HG03060 (cell line): ENCODE measurements around the gene C6orf52.
A peak's percentile ranks its signal among the peaks of the same experiment; 100 is the strongest.
"Not testable (repeated sequence)": the region's sequence is repeated elsewhere in the genome, so short reads cannot be mapped to it uniquely, and the experiment has no call there.

Experiments used
- ATAC-seq: cut with Tn5 transposase; IDR thresholded peaks from one replicate; pipeline ENCODE4 v1.9.1; 2021; ENCODE audit warnings: low read depth, moderate number of reproducible peaks; ENCODE audit not compliant: unreplicated experiment

Gene C6orf52

DNA sequence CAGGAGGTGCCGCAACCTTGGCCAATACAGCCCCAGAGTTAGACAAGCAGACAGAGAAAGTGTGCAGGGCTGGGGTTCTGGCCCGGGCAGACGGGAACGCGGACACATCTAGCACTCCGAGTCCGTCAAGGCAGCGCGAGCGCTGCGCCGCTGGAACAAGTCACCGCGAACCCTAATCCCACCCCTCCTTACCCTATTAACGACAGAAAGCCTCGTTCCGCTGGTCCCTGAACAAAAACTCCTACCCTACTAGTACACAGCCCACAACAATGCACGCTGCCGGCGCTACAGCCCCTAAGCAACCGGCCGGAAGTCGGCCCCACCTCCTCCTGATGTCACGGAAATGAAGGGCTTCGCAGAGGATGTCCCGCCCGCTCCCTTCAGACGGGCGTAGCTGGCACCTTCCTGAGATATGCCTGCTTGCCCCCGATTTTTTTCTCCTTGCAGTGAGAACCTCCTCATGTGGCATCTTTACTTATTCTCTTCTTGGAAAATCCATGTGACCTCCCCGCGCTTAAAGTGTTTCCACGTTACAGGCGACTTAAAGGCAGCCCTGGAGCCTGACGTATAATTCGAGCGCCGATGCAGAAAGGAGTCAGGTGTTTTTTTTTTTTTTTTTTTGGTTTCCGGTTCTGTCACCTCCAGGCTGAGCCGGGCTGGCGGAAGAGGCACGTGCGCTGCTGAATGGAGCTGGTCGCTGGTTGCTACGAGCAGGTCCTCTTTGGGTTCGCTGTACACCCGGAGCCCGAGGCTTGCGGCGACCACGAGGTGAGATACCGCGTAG, at the start of gene C6orf52, which contains the start of gene PAK1IP1:
Gene C6orf52 (minus strand): TSS at position 315 of the 784 bp plus-strand sequence. CDS start 7,066 bp downstream, outside the sequence.
Gene PAK1IP1 (plus strand): TSS at position 671 of the 784 bp plus-strand sequence. CDS start 14 bp downstream, at position 685.
- ATAC-seq = peak; percentile 94

DNA sequence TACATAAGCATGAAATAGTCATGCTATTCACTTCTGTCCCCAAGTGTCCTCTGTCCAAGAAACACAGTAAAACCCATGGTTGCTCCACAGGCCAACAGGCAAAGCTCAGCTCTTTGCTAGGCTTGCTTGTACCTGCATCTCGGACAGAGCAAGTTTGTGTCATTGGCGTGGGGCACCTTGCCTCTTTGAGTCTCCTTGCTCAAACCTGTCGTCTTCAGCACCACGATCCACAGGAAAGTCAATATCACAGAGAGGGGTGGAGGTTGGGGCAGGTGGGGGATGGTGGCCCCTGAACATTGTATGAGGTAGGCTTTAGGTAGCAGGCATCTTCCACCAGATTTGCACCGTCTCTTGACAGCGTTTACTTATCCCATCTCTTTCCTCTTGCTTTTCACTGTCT, 49.1 kb upstream of the C6orf52 start:
- ATAC-seq = no peak

DNA sequence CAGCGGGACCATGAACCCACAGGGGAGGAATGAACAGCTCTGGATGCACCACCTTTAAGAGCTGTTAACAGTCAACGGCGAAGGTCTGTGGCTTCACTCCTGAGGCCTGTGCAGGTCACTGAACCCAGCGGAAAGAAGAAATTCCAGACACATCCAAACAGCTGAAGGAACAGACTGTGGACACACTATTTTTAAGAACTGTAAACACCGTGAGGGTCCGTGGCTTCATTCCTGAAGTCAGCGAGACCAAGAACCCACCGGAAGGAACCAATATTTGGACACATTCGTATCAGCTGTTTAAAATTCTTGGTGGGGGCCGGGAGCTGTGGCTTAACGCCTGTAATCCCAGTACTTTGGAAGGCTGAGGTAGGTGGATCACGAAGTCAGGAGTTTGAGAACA, 47.8 kb upstream of the C6orf52 start:
- ATAC-seq = no peak

DNA sequence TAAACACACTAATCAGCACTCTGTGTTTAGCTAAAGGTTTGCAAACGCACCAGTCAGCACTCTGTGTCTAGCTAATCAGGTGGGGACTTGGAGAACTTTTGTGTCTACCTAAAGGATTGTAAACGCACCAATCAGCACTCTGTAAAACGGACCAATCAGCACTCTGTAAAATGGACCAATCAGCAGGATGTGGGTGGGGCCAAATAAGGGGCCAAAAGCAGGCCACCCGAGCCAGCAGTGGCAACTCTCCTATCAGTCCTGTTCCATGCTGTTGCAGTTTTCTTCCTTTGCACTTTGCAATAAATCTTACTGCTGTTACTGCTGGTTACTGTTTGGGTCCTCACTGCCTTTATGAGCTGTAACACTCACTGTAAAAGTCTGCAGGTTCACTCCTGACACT, 47.2 kb upstream of the C6orf52 start:
- not testable (repeated sequence) for ATAC-seq

DNA sequence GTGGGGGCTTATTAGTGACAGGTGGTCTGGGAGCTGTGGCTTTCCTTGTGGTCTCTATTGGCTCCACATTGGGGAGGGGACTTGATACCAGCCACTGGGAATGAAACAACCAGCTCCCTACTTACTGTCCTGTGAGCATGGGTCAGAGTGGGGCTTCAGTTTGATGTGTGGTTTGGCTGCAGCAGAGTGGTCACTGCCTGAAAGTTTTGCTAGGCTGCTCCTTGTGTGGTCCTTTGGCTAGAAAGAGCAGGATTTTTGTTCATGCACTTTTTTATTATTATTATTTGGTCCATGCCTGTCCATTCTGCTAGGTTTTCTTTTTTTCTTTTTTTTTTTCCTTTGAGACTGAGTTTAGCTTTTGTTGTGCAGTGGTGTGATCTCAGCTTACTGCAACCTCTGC, 45.6 kb upstream of the C6orf52 start:
- no peak for ATAC-seq

GRCh38 chr6:10736731-10737130, 42.3 kb upstream of the C6orf52 start:
- no peak for ATAC-seq

GRCh38 chr6:10733863-10734262, 39.4 kb upstream of the C6orf52 start:
- ATAC-seq = no peak

DNA sequence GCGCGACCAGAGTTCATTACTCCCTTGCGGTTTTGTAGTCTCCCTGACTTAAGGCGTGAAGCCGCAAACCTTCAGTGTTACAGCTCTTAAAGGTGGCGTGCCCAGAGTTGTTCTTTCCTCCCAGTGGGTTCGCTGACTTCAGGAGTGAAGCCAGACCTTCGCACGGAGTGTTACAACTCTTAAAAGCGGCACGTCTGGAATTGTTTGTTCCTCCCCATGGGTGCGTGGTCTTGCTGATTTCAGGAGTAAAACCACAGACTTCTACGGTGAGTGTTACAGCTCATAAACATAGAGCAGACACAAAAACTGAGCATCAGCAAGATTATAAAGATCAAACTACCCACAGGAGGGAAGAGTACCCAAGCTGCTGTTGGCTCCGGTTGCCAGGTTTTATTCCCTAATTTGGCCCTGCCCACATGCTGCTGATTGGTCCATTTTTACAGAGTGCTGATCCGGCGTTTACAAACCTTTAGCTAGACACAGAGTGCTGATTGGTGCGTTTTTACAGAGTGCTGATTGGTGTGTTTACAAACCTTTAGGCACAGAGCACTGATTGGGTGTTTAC, 38.8 kb upstream of the C6orf52 start:
- no peak for ATAC-seq

DNA sequence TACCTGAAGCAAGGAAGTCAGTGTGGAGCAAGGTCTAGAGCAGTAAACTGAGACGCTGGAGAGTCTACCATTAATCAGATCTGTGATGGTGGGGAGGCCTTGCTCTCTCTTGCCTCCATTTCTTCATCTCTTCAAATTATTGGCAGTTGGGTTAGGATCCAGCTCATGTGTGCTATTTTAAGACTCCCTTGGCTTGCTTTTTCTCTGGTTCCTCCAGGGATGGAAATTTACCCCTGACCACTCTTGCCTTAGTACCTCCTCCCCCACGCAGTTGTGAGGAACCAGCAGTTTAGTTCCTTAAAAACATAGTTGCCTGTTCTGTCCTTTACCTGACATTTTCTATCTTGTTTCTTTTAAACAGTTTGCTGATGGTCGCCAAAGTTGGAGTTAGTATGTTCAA, 35.8 kb upstream of the C6orf52 start:
- ATAC-seq = no peak

DNA sequence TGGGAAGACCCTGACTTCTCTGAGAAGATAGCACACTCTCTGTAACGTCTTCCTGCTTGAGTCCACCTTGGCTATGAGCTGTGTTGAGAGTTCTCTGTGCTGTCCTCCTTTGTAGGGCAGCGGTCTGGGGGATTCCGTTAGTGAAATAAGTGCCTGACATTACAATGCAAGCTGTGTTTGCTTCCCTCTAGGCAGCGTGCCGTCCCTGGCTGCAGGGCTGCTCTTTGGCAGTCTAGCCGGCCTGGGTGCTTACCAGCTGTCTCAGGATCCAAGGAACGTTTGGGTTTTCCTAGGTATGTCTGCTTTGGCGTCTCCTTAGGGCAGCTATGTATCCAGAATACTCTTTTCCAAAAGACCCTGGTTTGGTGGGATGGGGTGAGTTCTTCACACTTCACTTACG, 31.3 kb upstream of the C6orf52 start:
- no peak for ATAC-seq

- ATAC-seq = no peak
Observed at GRCh38 chr6:10725044-10725443, 30.6 kb upstream of the C6orf52 start.

DNA sequence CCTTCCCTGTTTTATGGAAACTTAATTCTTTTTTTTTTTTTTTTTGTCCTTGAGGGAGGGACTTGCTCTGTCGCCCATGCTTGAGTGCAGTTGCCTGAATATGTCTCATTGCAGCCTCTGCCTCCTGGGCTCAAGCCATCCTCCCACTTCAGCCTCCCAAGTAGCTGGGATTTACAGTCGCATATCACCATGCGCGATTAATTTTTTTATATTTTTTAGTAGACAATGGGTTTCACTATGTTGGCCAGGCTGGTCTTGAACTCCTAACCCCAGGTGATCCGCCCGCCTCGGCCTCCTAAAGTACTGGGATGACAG, 29.1 kb upstream of the C6orf52 start:
- ATAC-seq = no peak

DNA sequence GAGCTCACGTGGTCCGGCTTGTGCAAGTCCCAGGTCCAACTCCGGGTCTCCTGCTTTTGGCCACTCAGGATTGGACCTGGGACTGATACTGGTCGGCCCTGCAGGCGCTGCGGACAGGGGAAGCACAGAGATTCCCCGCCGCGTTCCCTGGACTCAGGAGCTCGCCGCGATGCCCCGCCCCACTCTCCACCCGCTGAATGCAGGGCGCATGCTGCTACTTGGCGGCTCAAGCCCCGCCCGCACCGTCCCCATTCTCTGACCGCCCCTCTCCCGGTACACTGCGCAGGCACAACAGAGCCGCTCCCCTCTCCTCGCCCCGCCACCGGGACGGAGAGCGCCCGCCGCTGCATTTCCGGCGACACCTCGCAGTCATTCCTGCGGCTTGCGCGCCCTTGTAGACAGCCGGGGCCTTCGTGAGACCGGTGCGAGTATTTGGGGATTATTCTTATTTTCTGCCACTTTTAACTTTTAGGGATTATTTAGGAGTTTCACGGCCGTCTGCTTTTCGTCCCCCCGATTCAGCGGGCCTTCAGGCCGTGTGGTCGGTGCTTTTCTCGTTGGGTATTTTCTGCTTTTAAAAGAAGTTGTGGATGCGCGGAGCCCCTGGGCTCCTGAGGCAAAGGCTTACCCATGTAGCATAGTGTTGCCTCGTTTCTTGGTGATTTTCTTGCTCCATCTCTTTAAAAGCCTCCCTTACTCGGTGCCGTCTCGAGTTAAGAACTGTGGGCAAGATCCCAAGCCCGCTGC, 28.6 kb upstream of the C6orf52 start, which contains the start of gene TMEM14C:
Gene TMEM14C (plus strand): TSS at position 251 of the 747 bp plus-strand sequence. CDS start 1,544 bp downstream, outside the sequence.
- ATAC-seq = peak; percentile 83

GRCh38 chr6:10722570-10722819, 28.1 kb upstream of the C6orf52 start:
- no peak for ATAC-seq

DNA sequence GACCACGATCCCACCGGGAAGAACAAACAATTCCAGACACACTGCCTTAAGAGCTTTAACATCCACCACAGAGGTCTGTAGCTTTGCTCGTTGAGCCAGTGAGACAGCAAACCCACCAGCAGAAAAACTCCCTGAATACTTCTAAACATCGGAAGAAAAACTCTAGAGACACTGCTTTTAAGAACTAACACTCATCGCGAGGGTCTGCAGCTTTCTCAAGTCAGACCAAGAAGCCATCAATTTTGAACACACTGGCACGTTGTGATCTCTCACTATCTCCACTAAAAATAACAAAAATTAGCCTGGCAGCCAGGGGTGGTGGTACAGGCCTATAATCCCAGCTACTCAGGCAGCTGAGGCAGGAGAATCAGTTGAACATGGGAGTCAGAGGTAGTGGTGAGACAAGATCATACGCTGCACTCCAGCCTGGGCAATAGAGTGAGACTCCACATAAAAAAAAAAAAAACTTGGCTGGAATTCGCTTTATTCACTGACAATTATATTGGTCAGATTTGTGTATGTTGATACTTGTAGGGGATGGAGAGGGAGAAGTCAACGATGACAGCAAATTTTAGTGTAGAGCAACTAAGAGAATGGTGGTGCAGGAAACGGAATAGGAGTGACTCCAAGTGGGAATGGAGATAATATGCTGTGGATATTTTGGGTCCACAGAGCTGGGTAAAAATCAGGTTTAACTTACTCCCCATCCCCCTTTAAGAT, 27.6 kb upstream of the C6orf52 start:
- ATAC-seq = no peak

GRCh38 chr6:10720960-10721849, 26.8 kb upstream of the C6orf52 start:
- not testable (repeated sequence) for ATAC-seq

DNA sequence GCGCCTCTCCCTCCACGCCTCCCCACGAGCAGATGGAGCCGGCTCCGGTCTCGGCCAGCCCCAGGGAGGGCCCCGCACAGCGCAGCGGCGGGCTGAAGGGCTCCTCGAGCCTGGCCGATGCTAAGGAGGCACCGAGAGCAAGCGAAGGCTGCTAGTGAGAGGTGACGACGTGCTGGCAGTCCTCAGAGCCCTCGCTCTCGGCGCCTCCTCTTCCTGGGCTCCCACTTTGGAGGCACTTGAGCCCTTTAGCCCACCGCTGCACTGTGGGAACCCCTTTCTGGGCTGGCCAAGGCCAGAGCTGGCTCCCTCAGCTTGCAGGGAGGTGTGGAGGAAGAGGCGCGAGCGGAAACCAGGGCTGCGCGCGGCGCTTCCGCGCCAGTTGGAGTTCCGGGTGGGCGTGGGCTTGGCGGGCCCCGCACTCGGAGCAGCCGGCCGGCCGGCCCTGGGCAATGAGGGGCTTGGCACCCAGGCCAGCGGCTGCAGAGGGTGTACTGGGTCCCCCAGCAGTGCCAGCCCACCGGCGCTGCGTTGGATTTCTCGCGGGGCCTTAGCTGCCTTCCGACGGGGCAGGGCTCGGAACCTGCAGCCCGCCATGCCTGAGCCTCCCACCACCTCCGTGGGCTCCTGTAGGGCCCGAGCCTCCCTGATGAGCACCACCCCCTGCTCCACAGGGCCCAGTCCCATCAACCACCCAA, 26.0 kb upstream of the C6orf52 start:
- no peak for ATAC-seq

DNA sequence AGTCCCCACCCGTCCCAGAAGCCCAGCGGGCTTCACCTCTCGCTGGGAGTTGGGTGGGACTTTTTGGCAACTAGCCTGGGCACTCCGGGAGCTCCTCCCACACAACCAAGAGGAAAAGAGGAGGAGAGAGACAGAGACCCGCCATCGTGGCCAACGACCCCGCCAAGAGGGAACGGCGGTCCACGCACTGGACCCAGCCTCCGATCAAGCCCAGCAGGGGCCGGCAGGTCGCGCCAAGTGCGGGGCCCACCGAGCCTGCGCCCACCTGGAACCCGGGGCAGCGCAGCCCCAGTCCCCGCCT, 25.5 kb upstream of the C6orf52 start:
- no peak for ATAC-seq

DNA sequence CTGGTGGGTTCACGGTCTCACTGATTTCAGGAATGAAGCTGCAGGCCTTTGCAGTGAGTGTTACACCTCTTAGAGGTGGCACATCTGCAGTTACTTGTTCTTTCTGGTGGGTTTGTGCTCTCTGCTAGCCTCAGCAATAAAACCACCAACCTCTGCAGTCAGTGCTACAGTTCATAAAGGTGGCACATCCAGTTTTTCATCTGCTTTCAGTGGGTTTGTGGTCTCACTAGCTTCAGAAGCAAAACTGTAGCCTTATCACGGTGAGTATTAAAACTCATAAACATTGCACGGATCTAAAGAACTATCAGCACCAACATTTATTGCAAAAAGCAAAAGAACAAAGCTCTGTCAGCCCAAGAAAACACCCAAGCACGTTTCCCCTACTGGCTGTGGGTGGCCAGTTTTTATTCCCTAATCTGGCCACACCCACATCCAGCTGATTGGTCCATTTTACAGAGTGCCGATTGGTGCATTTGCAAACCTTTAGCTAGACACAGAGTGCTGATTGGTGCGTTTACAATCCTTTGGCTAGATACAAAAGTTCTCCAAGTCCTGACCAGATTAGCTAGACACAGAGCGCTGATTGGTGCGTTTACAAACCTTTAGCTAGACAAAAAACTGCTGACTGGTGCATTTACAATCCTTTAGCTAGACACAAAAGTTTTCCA, 25.0 kb upstream of the C6orf52 start:
- no peak for ATAC-seq
